Endothelial cell of umbilical vein (primary cell): Measurements from ENCODE around the gene PTPRE. TPM values are rescaled to one million over a fixed set of nuclear protein-coding genes. Genes with fewer than 3 reads are reported as not detected.

Source experiments
- BruUV-seq: library from RNA; stranded (reverse); fragments of 400-500 nt; replicated peaks from 2 replicates; lab custom pipeline; 2021; lab: Mats Ljungman, UMichigan
- CTCF ChIA-PET: fragments of 300-600, 350-600 bp; sonication (Branson Sonifier 250); formaldehyde crosslinking; loops from one replicate; lab custom pipeline; 2021; ENCODE audit warnings: antibody characterized with exemption, inconsistent platforms; lab: Charles Lee
- POLR2A ChIA-PET: fragments of 300-600, 350-600 bp; sonication (Branson Sonifier 250); formaldehyde crosslinking; loops from one replicate; lab custom pipeline; 2021; ENCODE audit warnings: antibody characterized with exemption, inconsistent platforms; lab: Charles Lee
- DNase-seq: peaks from one replicate; pipeline ENCODE4 v3.0.0-alpha.2; 2011; ENCODE audit warnings: low read depth, low spot score
- FAIRE-seq: peaks from 2 replicates; lab custom pipeline; 2011; peaks lifted over from hg19 to GRCh38; lab: Jason Lieb, UNC
- H2AFZ ChIP-seq: 2 replicates; pipeline ENCODE4 v1.6.0; 2012; ENCODE audit warnings: low read depth, low read length, control low read depth, inconsistent platforms
- H3K27ac ChIP-seq: 2 replicates; pipeline ENCODE4 v1.5.1; 2011; ENCODE audit warnings: low read depth, mild to moderate bottlenecking, control low read depth, low read length, moderate library complexity; ENCODE audit not compliant: insufficient read depth
- H3K27me3 ChIP-seq, 2 experiments: 2 replicates each; pipeline versions ENCODE4 v1.6.0 to v1.6.1; 2011; ENCODE audit warnings: low read length in 2 of 2, mixed read lengths in 1 of 2; ENCODE audit not compliant: control insufficient read depth in 2 of 2, insufficient read depth in 2 of 2
- H3K36me3 ChIP-seq, 2 experiments: 2 replicates in 1 of 2; 3 replicates in 1 of 2; pipeline ENCODE4 v1.5.1; 2011; ENCODE audit warnings: low read length in 2 of 2, mild to moderate bottlenecking in 1 of 2, moderate library complexity in 1 of 2; ENCODE audit not compliant: control insufficient read depth in 2 of 2, insufficient read depth in 2 of 2; ENCODE audit errors: extremely low read depth in 1 of 2
- H3K4me1 ChIP-seq: 3 replicates; pipeline ENCODE4 v1.5.1; 2011; ENCODE audit warnings: mild to moderate bottlenecking, low read length; ENCODE audit not compliant: control insufficient read depth, insufficient read depth; ENCODE audit errors: extremely low read depth
- H3K4me2 ChIP-seq: 2 replicates; pipeline ENCODE4 v1.6.1; 2011; ENCODE audit warnings: low read length, control low read depth, mixed read lengths; ENCODE audit not compliant: insufficient read depth
- H3K4me3 ChIP-seq, 3 experiments: fragments of 200-600 bp in 1 of 3; sonication (generic), shearing (Covaris generic) in 1 of 3; replicated peaks in 1 of 3; 2 replicates each; pipeline ENCODE4 v1.5.1; 2011 to 2016; ENCODE audit warnings: control low read depth in 3 of 3, low read length in 3 of 3, mild to moderate bottlenecking in 2 of 3, inconsistent platforms in 1 of 3, low read depth in 1 of 3, moderate library complexity in 1 of 3; ENCODE audit not compliant: insufficient read depth in 1 of 3
- H3K79me2 ChIP-seq: 2 replicates; pipeline ENCODE4 v1.6.0; 2012; ENCODE audit warnings: low read length, inconsistent platforms; ENCODE audit not compliant: control insufficient read depth, insufficient read depth
- H3K9ac ChIP-seq: replicated peaks from 2 replicates; pipeline ENCODE3; 2011; ENCODE audit warnings: low read length, control low read depth; ENCODE audit not compliant: insufficient read depth; ENCODE audit errors: extremely low read depth
- H3K9me1 ChIP-seq: replicated peaks from 3 replicates; pipeline ENCODE4 v1.6.0; 2011; ENCODE audit warnings: mild to moderate bottlenecking, low read length; ENCODE audit not compliant: control insufficient read depth, insufficient read depth; ENCODE audit errors: extremely low read depth
- H3K9me3 ChIP-seq: replicated peaks from 2 replicates; pipeline ENCODE4 v1.5.1; 2012; ENCODE audit warnings: low read length, inconsistent platforms; ENCODE audit not compliant: control insufficient read depth, insufficient read depth
- H4K20me1 ChIP-seq: replicated peaks from 2 replicates; pipeline ENCODE3; 2011; ENCODE audit warnings: mild to moderate bottlenecking, low read length; ENCODE audit not compliant: control insufficient read depth, insufficient read depth; ENCODE audit errors: extremely low read depth
- CTCF ChIP-seq, 2 donors: IDR thresholded peaks; 1 replicate in 1 of 2; 2 replicates in 1 of 2; pipeline ENCODE4 v1.5.1; 2011; ENCODE audit warnings: low read length in 2 of 2, mild to moderate bottlenecking in 2 of 2, moderate library complexity in 2 of 2, control low read depth in 1 of 2, inconsistent platforms in 1 of 2, low read depth in 1 of 2; ENCODE audit not compliant: insufficient read depth in 1 of 2; ENCODE audit errors: extremely low read depth in 1 of 2
- EZH2 ChIP-seq: IDR thresholded peaks from 2 replicates; pipeline ENCODE4 v1.6.1; 2012; ENCODE audit warnings: borderline replicate concordance, low read depth, mild to moderate bottlenecking, moderate library complexity, low read length, inconsistent platforms; ENCODE audit not compliant: severe bottlenecking
- FOS ChIP-seq: IDR thresholded peaks from 2 replicates; pipeline ENCODE4 v1.6.1; 2011; ENCODE audit warnings: mild to moderate bottlenecking, low read length, moderate library complexity, borderline replicate concordance; ENCODE audit not compliant: insufficient read depth
- GATA2 ChIP-seq: IDR thresholded peaks from 2 replicates; pipeline ENCODE4 v1.7.0; 2011; ENCODE audit warnings: low read depth, mild to moderate bottlenecking, moderate library complexity, mixed read lengths, low read length; ENCODE audit not compliant: insufficient read length, insufficient read depth
- JUN ChIP-seq: IDR thresholded peaks from 2 replicates; pipeline ENCODE4 v1.6.1; 2011; ENCODE audit warnings: borderline replicate concordance, low read depth; ENCODE audit not compliant: insufficient read length, insufficient read depth
- MAX ChIP-seq: IDR thresholded peaks from 2 replicates; pipeline ENCODE4 v1.6.1; 2011; ENCODE audit not compliant: insufficient read depth, insufficient read length
- MYC ChIP-seq: IDR thresholded peaks from one replicate; pipeline ENCODE4 v1.6.1; 2011; ENCODE audit warnings: mild to moderate bottlenecking, low read depth, low read length
- POLR2A ChIP-seq: IDR thresholded peaks from 2 replicates; pipeline ENCODE4 v1.6.1; 2012; ENCODE audit warnings: low read depth, mild to moderate bottlenecking, control low read depth, low read length
- POLR2AphosphoS5 ChIP-seq: IDR thresholded peaks from 2 replicates; pipeline ENCODE4 v1.6.1; 2012; ENCODE audit warnings: low read depth, mild to moderate bottlenecking, control low read depth, low read length, moderate library complexity; ENCODE audit not compliant: insufficient read depth
- dilution Hi-C: fragments of 300-500 bp; cut with MboI; formaldehyde crosslinking; loops from one replicate; pipeline ENCODE4 v1.15.0; 2019; ENCODE audit warnings: low sequenced_read_pairs; ENCODE audit not compliant: extremely low pct_ligation_motif_present
- intact Hi-C: fragments of 100-400 bp; cut with micrococcal nuclease; formaldehyde crosslinking; loops from one replicate; pipeline ENCODE4 v1.10.0; 2022
- polyA plus RNA-seq, 4 experiments: library from polyadenylated mRNA; depleted of rRNA in 3 of 4; stranded (reverse) in 3 of 4; unstranded in 1 of 4; fragments of >200 nt; gene quantifications; 2 replicates each; pipeline versions ENCODE4 v1.2.1 to v1.2.3, GENCODE V29; 2011 to 2012; ENCODE audit warnings: missing spikeins in 1 of 4
- total RNA-seq: library from RNA; stranded (reverse); gene quantifications from 2 replicates; pipeline ENCODE4 v1.2.3, GENCODE V29; 2021

Gene PTPRE
- total and polyA plus RNA-seq, 2 donors (not counting 3 experiments of a cell fraction or from before 2014, with no cell fraction given), result 37.3 to 116 TPM

GRCh38 chr10:127934383-127934782, 27.5 kb downstream of the PTPRE start:
- Histone ChIP-seq H3K36me3 (peaks cover 0 to 13% of the 10 kb centered on the region in 2 experiments), H3K4me2 (no peak overlapping the region), H4K20me1 (no peaks in the 10 kb centered on the region), H3K9ac (no peak overlapping the region), H2AFZ (no peak overlapping the region), H3K27ac (no peak overlapping the region), H3K9me1 (no peaks in the 10 kb centered on the region), H3K79me2 (no peaks in the 10 kb centered on the region), H3K4me1 (peaks cover 2% of the 10 kb centered on the region), H3K27me3 (no peaks in the 10 kb centered on the region), H3K9me3 (no peaks in the 10 kb centered on the region), H3K4me3 (no peak overlapping the region)
- no peak for DNase-seq
- no TSS peak for BruUV-seq
- FAIRE-seq, result no peak
- intact Hi-C loops, result no loop called here
- CTCF ChIA-PET, result no interaction called here
- no peak for TF ChIP-seq POLR2A
- no peak for TF ChIP-seq JUN
- no peak for TF ChIP-seq POLR2AphosphoS5
- TF ChIP-seq MAX, result no peak
- TF ChIP-seq EZH2, result no peak
- no peak for TF ChIP-seq GATA2
- no peak for TF ChIP-seq CTCF (IDR thresholded peaks at IDR 0.05; ENCODE audit: extremely low read depth in 1 of 2, insufficient read depth in 1 of 2, low read depth in 1 of 2, low read length in 2 of 2)
- TF ChIP-seq FOS, result no peak
- TF ChIP-seq MYC, result no peak
- dilution Hi-C loops, result no loop called here
- POLR2A ChIA-PET, result no interaction called here
